ENCODE measurements around the gene ALG9. TPM values are rescaled to one million over a fixed set of nuclear protein-coding genes. Genes with fewer than 3 reads are reported as not detected.
"Not testable (repeated sequence)": the region's sequence is repeated elsewhere in the genome, so short reads cannot be mapped to it uniquely, and the experiment has no call there.

Gene ALG9, protein sequence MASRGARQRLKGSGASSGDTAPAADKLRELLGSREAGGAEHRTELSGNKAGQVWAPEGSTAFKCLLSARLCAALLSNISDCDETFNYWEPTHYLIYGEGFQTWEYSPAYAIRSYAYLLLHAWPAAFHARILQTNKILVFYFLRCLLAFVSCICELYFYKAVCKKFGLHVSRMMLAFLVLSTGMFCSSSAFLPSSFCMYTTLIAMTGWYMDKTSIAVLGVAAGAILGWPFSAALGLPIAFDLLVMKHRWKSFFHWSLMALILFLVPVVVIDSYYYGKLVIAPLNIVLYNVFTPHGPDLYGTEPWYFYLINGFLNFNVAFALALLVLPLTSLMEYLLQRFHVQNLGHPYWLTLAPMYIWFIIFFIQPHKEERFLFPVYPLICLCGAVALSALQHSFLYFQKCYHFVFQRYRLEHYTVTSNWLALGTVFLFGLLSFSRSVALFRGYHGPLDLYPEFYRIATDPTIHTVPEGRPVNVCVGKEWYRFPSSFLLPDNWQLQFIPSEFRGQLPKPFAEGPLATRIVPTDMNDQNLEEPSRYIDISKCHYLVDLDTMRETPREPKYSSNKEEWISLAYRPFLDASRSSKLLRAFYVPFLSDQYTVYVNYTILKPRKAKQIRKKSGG
- total RNA-seq (2014; rRNA removed; shearing (Covaris generic)), result 34.1 and 45.9 TPM in 2 replicates

DNA sequence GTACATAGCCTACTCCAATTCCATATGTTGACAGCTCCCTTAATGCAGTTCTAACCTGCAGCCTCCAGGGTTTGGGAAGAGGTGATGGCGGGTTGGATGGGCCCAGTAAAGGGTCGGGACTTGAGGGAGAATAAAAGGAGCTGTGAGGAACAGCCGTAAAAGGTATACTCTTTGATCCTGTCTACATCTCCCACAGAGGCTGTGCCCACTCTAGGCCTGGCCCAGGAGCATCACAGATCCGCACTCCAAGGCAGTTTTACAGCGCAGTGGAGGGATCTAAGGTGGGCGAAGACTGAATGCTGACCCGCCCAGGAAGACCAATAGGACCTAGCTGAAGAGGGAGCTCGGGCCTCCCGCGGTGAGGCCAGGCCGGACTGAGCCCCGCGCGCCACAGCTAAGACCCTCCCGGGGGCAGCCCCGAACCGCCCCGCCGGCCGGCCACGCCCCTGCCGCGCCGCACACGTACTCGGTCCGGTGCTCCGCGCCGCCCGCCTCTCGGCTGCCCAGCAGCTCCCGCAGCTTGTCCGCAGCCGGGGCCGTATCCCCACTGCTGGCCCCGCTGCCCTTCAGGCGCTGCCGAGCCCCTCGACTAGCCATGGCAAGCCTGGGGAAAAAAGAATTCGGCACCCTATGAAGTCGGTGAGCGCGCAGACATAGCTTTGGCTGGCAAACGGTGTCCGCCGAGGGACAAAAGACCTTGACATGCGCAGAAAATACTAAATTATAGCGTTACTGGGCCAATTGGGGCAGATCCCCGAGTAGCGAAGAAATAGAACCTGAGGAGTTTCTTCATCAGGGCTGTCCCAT, at the start of gene ALG9:
Gene ALG9 (minus strand): TSS at position 696 of the 807 bp plus-strand sequence. CDS start 99 bp downstream, at position 597.
- DNase-seq (ENCODE audit: low spot score), result peak; percentile 53

DNA sequence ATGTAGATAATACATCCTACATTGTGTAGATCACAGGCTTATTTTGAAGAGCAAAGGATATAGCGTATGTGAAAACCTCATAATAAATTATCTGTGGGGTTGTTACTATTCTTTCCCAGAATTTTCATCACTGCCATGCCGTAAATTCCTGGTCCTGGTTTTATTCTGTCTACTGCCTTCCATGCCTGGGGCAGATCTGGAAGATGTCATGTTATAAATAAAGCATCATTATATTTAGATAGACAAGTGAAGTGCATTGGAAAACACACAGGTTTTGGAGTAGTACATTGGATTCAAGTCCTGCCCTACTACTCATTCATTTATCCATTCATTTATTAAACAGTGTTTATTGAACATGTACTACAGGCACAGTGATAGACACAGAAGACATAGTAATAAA, 49.5 kb upstream of the ALG9 start:
- no peak for DNase-seq (ENCODE audit: low spot score)

DNA sequence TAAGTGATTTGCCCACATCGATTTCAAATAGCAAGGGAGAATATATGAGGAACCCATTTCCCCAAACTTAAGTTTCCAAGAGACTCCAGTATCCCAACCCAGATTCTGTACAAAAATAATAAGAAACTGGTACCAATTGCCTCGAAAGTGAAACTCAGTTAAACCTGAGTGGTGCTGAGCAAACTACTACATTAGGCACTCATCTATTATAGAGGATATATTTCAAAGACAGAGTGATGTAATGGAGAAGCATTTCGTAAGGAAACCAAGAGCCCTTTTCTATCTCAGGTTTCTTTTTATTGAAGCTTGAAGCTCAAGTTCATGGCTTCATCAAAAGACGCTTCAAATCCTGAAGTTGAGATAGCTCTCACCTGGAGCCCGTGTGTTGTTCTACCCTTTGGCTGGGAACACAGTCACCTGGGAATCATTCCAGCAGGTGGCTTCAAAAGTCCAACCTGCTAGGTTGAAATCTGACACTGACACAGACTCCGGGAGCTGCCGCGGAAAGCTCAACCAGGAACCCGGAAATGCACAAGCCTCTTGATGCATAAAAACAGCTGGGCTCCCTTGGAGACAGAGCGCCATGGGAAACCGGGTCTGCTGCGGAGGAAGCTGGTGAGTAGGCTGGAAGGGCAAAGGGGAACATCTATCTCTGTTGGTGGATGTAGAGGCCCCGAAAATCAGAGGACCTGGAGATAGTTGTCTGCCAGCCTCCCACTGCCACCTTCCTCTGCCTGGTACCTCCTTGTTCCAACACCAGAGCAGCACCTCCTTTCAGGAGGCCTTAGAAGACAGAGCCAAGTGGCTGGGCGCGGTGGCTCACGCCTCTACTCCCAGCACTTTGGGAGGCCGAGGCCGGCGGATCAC, 47.2 kb upstream of the ALG9 start, which contains the start of gene C11orf52:
Gene C11orf52 (plus strand): TSS at position 524 of the 867 bp plus-strand sequence. CDS start 60 bp downstream, at position 584.
- DNase-seq (ENCODE audit: low spot score), result no peak

DNA sequence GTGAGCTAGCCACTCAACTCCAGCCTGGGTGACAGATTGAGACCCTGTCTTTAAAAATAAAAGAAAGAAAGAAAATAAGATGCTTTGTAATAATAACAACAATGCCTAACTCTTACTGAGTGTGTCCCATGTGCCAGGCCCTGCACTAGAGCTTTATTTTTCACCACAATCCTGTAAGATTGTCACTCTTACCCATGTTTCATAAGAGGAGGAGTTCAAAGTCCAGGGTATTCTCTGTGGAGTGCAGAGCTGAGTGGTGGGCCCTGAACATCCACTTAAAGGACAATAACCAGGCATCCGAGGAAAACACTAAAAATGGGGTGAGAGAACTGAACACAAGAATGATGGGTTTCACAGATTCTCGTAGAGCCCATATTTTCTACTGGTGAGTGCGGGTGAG, 46.4 kb upstream of the ALG9 start:
- DNase-seq (ENCODE audit: low spot score), result no peak

DNA sequence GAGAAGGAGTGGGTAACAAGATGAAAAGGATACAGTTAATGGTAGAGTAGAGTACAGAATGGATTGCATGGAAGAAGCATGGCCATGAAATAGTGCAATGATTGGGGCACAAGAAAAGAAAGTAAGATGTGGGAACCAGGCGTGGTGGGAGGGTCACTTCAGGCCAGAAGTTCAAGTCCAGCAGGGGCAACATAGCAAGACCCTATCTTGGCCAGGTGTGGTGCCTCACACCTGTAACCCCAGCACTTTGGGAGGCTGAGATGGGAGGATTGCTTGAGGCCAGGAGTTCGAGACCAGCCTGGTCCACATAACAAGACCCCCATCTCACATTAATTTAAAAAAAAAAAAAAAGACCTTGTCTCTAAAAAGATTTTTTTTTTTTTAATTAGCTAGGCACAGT, 45.9 kb upstream of the ALG9 start:
- DNase-seq (ENCODE audit: low spot score), result no peak

DNA sequence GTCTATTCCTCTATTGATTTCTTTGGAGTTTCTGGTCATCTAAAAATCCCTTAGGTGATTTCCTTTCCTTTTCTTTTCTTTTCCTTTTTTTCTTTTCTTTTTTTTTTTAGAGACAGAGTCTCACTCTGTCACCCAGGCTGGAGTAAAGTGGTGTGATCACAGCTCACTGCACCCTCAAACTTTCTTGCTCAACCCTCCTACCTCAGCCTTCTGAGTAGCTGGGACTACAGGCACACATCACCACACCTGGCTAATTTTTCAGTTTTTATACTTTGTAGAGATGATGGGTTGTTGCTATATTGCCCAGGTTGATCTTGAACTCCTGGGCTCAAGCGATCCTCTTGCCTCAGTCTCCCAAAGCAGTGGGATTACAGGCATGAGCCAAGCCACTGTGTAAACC, 45.4 kb upstream of the ALG9 start:
- DNase-seq (ENCODE audit: low spot score), result no peak

DNA sequence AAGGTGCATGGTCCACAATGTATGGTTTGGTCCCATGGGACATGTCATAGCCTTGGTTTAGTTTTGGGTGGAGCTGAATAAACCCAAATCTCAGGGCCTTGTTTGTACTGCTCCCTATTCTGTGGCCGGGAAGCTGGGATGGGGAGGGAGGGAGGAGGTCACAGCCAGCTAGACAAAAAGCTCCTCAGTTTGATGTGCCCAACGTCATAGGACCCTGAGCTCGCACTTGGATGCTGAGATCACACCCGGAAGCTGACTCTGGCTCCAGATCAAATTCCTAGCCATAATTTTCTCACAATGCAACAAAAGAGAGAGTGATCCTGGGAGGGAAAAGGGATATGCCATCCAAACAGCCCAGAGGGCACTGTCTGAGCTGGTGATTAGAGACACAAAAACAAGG, 42.6 kb upstream of the ALG9 start:
- DNase-seq (ENCODE audit: low spot score), result peak; percentile 30

DNA sequence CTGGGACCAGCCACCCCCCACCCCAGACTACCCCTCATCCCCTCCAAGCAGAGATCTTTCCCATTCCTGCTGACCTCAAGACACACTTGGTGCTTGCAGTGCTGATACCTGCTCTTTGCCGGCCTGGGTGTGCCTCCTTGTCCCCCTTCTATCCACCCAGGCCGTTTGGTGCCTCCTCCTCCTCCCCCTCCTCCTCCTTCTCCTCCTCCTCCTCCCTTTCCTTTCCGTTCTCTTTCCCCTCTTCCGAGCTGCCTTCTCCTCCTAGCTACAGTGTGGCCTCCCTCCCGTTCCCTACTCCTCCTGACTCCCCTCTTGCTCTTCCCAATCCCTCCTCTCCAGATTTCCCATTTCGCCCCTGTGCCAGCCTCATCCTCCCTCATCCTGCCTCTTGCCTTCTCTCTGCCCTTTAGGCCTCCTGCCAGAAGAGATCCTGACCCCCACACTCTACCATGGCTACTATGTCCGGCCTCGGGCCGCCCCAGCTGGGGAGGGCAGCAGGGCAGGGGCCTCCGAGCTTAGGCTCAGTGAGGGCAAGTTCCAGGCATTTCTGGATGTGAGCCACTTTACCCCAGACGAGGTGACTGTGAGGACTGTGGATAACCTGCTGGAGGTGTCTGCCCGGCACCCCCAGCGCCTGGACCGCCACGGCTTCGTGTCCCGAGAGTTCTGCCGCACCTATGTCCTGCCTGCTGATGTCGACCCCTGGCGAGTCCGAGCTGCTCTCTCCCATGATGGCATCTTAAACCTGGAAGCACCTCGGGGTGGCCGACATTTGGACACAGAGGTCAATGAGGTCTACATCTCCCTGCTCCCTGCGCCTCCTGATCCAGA, 41.9 kb upstream of the ALG9 start:
- DNase-seq (ENCODE audit: low spot score), result no peak

DNA sequence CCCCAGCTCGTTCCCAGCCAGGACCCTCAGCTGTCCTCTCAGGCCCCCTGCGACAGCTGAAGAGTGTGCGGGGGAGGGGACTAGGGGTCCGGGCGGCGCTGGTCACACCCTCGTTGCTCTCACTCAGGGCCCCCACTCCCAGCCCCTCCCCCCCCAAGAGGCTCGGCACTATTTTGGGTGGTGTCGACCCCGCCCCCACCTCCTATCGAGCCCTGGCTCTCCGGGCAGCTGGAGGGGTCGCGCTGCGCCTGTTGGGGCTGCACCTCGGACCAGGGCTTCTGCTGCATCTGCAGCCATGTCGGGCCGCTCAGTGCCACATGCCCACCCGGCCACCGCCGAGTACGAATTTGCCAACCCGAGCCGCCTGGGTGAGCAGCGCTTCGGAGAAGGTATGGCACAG, 41.2 kb upstream of the ALG9 start, which contains the start of gene HSPB2:
Gene HSPB2 (plus strand): TSS at position 200 of the 400 bp plus-strand sequence. CDS start 96 bp downstream, at position 296.
- DNase-seq (ENCODE audit: low spot score), result no peak

DNA sequence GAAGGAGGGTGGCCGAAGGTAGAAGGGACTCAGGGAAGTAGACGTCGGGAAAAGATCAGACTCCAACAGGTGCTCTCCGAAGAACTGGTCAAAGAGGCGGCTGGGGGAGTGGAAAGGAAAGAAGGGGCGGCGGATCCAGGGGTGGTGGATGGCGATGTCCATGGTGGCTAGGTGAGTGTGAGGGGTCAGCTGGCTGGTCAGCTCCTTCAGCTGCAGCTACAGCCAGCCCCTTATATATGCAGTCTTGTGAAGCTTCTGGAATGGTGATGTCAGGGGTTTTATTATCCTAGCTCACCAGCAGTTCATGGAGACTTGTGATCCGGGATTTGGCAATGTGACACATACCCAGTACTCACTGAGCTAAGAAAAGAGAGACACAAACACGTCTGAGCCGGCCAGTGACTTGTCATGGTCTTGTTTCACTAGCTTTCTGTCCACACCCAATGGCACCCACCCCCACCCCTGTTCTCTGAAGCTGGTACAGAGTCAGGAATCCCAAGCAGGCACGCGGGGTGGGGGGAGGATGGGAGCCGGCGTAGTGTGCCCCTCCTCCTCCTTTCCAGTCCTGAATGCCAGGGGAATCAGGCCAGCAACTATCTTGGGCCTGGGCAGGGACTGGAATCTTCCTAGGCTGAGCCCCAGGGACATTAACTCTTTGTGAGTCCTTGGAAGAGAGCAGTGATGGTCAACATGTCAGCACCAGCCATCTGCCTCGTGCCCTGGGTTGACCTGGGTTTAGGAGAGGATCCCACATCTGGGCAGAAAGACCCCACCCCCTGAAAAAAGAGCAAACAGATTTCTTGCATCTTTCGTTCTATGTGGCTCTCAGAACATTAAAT, 40.4 kb upstream of the ALG9 start, which contains the start of gene CRYAB:
Gene CRYAB (minus strand): TSS at position 208 of the 839 bp plus-strand sequence. CDS start 46 bp downstream, at position 162.
- peak; percentile 33 for DNase-seq (ENCODE audit: low spot score)

DNA sequence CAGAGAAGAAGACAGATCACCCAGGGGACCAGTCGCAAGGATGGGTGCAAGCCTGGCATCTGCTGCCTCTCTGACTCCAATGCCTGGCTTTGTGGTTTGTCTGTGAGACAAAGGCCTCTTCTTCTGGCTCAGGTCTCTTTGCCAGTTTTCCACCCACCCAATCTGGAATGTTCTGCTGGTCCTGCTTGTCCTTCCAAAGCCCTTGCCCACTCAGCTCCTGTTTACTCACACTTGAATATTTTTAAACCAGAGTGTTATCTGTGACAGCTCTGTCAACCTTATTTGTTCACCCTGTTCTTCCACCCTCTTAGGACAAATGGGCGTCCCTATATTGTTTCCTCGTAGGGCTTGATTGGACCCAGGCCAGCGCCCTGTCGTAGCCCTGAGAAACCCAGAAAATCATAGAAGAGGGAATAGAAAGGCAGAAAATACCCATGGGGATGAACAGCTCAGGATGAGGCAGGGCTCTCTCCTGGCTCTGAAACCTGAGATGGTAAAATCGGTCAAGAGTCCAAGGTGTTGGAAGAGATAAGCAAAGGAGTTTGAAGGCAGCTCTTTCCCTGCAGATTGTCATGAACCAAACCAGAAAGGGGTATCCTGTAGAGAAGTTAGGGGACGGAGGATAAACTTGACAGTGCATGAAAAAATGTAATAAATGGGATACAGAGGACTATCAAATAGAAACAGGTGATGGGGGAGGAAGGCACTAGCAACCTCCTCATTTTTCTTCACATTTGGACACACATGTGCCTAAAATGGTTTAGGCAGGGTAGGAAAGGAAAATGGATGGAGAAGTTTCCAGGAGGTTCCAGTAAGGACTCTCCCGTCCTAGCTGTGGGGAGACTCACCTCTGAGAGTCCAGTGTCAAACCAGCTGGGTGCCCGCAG, 39.5 kb upstream of the ALG9 start:
- no peak for DNase-seq (ENCODE audit: low spot score)

DNA sequence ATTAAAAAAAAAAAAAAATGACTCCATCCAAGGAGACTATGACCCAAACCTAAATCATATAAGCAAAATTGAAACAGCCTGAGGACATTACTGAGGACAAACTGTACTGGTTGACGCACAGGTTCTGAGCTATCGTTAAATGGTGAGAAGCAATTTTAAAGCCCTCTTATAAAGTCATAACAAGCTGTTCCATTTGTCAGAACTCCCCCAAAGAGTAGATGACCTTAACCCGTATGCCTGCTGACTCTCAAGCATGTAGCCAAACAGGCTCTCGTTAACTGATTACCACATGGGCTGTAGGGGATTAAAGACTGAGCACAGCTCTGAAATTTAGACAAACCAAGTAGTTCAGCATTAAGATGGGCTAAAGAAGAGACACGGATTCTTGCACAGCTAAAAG, 38.0 kb upstream of the ALG9 start:
- no peak for DNase-seq (ENCODE audit: low spot score)

DNA sequence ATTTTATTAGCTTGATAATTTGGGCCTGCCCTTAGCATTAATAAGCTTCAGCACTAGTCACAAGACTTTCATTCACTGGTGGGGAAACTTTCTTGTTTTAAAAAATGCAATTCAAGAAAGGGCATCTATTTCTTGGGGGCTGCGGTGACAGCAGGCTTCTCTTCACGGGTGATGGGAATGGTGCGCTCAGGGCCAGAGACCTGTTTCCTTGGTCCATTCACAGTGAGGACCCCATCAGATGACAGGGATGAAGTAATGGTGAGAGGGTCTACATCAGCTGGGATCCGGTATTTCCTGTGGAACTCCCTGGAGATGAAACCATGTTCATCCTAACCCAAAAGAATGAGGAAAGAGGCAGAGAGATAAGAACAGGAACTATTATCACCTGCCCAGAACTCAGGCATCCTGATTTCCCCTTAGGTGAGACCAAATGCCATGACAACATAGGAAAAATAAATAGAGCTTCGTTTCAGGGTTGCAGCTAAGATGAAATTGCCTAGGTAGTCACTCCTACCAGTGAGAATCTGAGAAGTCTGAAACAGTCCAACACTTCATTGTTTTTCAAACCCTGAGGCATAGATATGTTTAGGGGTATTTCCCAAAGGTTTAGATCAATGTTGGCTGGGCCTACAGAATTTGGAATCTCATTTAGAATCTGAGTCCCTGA, 37.4 kb upstream of the ALG9 start:
- DNase-seq (ENCODE audit: low spot score), result no peak

DNA sequence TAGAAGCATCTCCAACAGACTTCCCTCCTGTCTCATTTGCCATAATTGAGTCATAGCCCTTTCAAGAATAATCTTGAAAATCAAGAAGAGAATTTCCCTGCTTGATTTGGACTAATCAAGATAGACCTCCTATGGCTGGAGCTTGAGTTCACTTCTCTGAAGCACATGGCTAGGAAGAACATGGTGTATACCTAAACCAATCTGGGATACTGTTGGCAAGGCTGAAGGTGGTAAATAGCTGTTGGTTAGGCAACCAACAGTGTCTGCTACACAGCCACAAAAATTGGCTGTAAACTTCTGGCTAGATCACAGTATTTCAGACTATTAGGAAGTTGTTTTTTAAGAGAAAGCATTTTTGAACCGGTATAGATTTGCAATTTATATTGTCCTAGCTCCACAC, 35.3 kb upstream of the ALG9 start:
- DNase-seq (ENCODE audit: low spot score), result no peak

DNA sequence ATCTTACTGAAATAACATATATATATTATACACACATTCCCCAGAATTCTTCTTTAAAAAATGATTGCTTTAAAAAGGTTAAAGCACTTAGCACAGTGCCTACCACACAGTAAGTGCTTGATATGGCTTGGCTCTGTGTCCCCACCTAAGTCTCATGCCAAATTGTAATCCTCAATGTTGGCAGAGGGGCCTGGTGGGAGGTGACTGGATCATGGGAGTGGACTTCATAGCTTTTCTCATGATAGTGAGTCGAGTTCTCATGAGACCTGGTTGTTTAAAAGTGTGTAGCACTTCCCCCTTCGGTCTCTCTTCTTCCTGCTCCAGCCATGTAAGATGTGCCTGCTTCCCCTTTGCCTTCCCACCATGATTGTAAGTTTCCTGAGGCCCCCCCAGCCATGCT, 34.0 kb upstream of the ALG9 start:
- no peak for DNase-seq (ENCODE audit: low spot score)

DNA sequence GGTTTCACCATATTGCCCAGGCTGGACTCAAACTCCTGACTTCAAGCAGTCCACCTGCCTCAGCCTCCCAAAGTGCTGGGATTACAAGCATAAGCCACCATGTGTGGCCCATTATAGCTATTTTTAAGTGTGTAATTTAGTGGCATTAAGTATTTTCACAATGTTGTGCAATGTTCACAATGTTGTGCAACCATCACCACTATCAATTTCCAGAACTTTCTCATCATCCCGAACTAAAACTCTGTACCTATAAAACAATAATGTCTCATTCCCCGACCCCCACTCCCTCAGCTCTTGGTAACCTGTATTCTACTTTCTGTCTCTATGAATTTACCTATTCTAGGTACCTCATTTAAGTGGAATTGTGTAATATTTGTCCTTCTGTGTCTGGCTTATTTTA, 15.5 kb upstream of the ALG9 start:
- DNase-seq (ENCODE audit: low spot score), result no peak

DNA sequence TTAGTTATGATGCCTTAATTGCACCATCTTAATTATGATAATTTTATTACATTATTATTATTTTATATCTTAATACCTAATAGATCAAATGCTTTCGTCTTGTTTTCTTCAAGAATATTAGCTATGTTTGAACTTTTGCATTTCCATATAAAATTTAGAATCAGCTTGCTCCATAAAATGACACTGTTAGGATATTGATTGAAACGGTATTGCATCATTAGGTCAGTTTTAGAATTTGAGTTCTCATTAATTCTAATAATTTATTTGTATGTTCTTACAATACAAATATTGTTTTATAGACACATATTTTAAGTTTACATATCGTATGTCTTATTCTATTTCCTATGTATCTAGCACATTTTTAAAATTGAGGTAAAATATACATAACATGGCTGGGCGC, 14.7 kb upstream of the ALG9 start:
- no peak for DNase-seq (ENCODE audit: low spot score)

DNA sequence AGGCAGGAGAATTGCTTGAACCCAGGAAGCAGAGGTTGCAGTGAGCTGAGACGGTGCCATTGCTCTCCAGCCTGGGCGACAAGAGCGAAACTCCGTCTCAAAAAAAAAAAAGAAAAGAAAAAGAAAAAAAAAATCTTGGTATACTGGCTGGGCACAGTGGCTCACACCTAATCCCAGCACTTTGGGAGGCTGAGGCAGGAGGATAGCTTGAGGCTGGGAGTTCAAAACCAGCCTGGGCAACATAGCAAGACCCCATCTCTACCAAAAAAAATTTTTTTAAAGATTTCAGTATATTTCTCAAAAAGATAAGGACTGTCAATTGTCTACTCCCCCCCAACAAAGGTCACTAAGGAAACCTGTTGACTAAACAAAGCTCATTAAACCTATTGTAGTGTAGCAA, 13.7 kb upstream of the ALG9 start:
- DNase-seq (ENCODE audit: low spot score), result not testable (repeated sequence)
